Hepatocyte (in vitro differentiated cells): Measurements from ENCODE around the gene TRPC3.

Experiments used
- CTCF ChIP-seq: fragments of 200-600 bp; sonication (generic); IDR thresholded peaks from 2 replicates; pipeline ENCODE4 v1.5.1; 2016; ENCODE audit warnings: antibody characterized with exemption, mild to moderate bottlenecking; ENCODE audit not compliant: poor library complexity
- EZH2 ChIP-seq: fragments of 200-600 bp; sonication (generic); IDR thresholded peaks from 2 replicates; pipeline ENCODE4 v1.6.1; 2016; ENCODE audit warnings: antibody characterized with exemption, mild to moderate bottlenecking, borderline replicate concordance

DNA sequence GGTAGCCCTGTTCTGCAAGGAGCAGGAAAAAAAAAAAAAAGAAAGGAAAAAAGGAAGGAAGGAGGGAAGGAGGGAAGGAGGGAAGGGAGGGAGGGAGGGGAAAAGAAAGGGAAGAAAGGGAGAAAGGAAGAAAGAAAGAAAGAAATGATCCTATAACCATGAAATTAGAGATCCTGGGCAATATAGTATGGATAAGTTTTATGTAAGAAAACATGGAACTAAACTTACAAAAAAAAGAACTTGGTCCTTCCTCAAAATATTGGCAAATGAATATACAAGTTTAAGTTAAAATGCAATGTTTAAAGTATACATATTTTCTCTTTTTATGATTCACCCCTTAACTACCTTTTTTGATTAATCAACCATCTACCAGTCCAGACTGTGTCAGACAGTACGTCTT is 100.5 kb downstream of the TRPC3 start:
- TF ChIP-seq EZH2 = no peak
- no peak for TF ChIP-seq CTCF
